ENCODE measurements around the gene SPRN. TPM values are rescaled to one million over a fixed set of nuclear protein-coding genes. Genes with fewer than 3 reads are reported as not detected.

SPRN gene
- total and polyA plus RNA-seq, 2 donors (not counting 1 experiment from before 2014, with no cell fraction given), result 0.33 to 1.2 TPM

DNA sequence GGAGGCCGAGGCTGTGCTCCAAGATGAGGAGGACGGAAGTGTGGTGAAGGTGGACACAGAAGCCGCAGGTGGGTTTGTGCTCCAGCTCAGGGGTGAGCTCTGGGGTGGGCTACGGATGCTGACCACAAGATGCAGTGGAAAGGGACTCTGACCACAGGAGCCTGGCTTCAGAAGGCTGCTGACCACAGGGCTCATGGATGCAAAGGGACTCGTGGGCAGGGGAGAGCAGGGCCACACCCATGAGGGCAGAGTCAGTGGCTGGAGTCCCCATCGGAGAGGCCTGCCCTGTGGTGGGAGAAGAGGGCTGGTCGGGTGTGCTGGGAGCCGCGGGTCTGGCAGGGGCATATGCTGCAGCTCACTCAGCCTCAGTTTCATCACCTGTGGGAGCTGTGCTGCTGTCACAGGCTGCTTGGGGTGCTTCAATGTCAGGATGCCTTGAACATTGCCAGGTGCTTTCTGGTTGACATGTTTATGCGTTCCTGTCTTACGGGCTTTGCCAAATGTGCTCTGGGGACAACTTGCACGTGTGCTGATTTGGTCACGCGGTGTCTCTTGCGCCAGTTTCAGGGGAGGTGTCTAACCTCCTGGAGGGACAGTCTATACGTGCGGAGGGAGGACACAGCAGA lies 43.0 kb upstream of the SPRN start:
- Histone ChIP-seq H3K9ac (ENCODE audit: insufficient read depth, low read length) (no peak overlapping the region), H3K27ac (ENCODE audit: insufficient read depth, low read length) (no peak overlapping the region), H3K4me2 (ENCODE audit: extremely low read depth, insufficient read depth, low read length) (no peak overlapping the region), H3K36me3 (ENCODE audit: control insufficient read depth, insufficient read depth, low read length) (no peaks in the 10 kb centered on the region), H3K4me3 (replicated peaks in 1 of 4; ENCODE audit: control extremely low read depth in 1 of 4, insufficient read depth in 1 of 4, low read depth in 3 of 4, low read length in 4 of 4) (no peak overlapping the region), H3K9me3 (ENCODE audit: control insufficient read depth, insufficient read depth, low read depth, low read length) (no peaks in the 10 kb centered on the region), H3K4me1 (ENCODE audit: control insufficient read depth, extremely low read depth, insufficient read depth, low read length) (no peaks in the 10 kb centered on the region), H2AFZ (ENCODE audit: low read length) (no peak overlapping the region), H4K20me1 (ENCODE audit: control insufficient read depth, extremely low read depth, insufficient read depth, low read length) (no peaks in the 10 kb centered on the region), H3K27me3 (ENCODE audit: control insufficient read depth, insufficient read depth, low read length) (no peaks in the 10 kb centered on the region), H3K79me2 (ENCODE audit: control insufficient read depth, insufficient read depth, low read length) (no peaks in the 10 kb centered on the region)
- TF ChIP-seq, protein P1, sequence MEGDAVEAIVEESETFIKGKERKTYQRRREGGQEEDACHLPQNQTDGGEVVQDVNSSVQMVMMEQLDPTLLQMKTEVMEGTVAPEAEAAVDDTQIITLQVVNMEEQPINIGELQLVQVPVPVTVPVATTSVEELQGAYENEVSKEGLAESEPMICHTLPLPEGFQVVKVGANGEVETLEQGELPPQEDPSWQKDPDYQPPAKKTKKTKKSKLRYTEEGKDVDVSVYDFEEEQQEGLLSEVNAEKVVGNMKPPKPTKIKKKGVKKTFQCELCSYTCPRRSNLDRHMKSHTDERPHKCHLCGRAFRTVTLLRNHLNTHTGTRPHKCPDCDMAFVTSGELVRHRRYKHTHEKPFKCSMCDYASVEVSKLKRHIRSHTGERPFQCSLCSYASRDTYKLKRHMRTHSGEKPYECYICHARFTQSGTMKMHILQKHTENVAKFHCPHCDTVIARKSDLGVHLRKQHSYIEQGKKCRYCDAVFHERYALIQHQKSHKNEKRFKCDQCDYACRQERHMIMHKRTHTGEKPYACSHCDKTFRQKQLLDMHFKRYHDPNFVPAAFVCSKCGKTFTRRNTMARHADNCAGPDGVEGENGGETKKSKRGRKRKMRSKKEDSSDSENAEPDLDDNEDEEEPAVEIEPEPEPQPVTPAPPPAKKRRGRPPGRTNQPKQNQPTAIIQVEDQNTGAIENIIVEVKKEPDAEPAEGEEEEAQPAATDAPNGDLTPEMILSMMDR (conservative IDR thresholded peaks at IDR 0.05 in 1 of 2, IDR thresholded peaks at IDR 0.05 in 1 of 2; ENCODE audit: low read depth in 1 of 2, low read length in 2 of 2), result no peak
- TF ChIP-seq EZH2 (IDR thresholded peaks at IDR 0.05; ENCODE audit: low read length, missing control alignments), result no peak
- DNase-seq (ENCODE audit: low read depth in 2 of 2), result no peak

DNA sequence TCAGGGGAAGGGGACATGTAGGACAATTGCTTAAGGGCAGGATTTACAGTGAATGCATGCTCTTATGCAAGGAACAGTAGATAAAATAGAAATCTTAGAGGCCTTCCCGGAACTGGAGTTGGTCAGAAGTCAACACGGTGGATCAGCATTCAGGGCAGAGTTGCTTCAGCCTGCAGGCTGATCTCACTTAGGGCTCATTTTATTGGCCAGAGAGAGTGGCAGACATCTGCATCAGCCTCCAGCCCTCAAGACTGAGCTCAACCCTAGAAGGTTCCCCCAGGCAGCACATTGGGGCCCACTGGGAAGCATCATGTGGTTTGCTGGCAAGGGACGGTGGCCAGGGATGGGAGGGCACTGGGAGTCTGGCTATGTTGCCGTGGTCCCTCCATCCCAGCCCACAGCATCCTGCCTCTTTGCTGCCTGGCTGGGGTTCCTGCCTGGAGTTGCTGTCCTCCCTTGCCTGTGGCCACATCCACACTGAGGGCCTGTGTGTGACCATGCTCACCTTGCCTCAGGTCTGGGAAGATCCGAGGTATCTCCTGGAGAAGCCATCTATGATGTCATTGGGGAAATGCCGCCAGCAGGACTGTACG lies 42.4 kb upstream of the SPRN start:
- H3K9ac ChIP-seq (ENCODE audit: insufficient read depth, low read length), result no peak overlapping the region
- H3K4me2 ChIP-seq (ENCODE audit: extremely low read depth, insufficient read depth, low read length), result no peak overlapping the region
- no peak for DNase-seq (ENCODE audit: low read depth in 2 of 2)
- H2AFZ ChIP-seq (ENCODE audit: low read length), result no peak overlapping the region
- no peaks in the 10 kb centered on the region for H3K4me1 ChIP-seq (ENCODE audit: control insufficient read depth, extremely low read depth, insufficient read depth, low read length)
- no peak for TF ChIP-seq EZH2 (IDR thresholded peaks at IDR 0.05; ENCODE audit: low read length, missing control alignments)
- TF ChIP-seq, protein P1 (conservative IDR thresholded peaks at IDR 0.05 in 1 of 2, IDR thresholded peaks at IDR 0.05 in 1 of 2; ENCODE audit: low read depth in 1 of 2, low read length in 2 of 2), result no peak
- H3K27me3 ChIP-seq (ENCODE audit: control insufficient read depth, insufficient read depth, low read length), result no peaks in the 10 kb centered on the region
- no peaks in the 10 kb centered on the region for H3K79me2 ChIP-seq (ENCODE audit: control insufficient read depth, insufficient read depth, low read length)
- no peaks in the 10 kb centered on the region for H3K36me3 ChIP-seq (ENCODE audit: control insufficient read depth, insufficient read depth, low read length)
- H3K27ac ChIP-seq (ENCODE audit: insufficient read depth, low read length), result no peak overlapping the region
- H4K20me1 ChIP-seq (ENCODE audit: control insufficient read depth, extremely low read depth, insufficient read depth, low read length), result no peaks in the 10 kb centered on the region
- no peak overlapping the region for H3K4me3 ChIP-seq (replicated peaks in 1 of 4; ENCODE audit: control extremely low read depth in 1 of 4, insufficient read depth in 1 of 4, low read depth in 3 of 4, low read length in 4 of 4)
- H3K9me3 ChIP-seq (ENCODE audit: control insufficient read depth, insufficient read depth, low read depth, low read length), result no peaks in the 10 kb centered on the region

DNA sequence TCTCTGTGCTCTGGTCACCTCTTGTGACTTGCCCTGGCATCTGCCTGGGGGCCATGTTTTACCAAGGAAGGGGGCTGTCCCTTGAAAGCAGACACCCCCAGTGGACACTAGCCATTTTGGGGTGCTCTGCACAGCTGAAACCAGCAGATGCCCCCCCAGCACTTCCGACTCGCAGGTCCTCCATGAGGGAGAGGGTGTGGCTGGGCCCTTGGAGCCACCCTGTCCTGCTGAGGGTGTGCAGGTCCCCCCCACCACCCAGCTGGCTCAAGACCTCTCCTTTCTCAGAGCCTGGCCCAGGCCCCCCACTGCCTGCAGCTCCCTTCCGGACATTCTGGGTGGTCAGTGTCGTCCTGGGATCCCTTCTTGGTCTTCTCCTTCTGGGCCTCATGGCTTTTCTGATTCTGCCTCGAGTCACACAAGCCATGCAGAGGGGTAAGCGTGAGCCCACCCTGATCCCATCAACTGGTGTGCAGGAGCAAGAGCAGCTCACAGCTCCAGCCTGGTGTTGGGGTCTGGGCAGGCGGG lies 41.6 kb upstream of the SPRN start:
- no peak overlapping the region for H3K9ac ChIP-seq (ENCODE audit: insufficient read depth, low read length)
- no peaks in the 10 kb centered on the region for H3K79me2 ChIP-seq (ENCODE audit: control insufficient read depth, insufficient read depth, low read length)
- no peak for DNase-seq (ENCODE audit: low read depth in 2 of 2)
- no peak overlapping the region for H2AFZ ChIP-seq (ENCODE audit: low read length)
- H3K4me3 ChIP-seq (replicated peaks in 1 of 4; ENCODE audit: control extremely low read depth in 1 of 4, insufficient read depth in 1 of 4, low read depth in 3 of 4, low read length in 4 of 4), result no peak overlapping the region
- no peaks in the 10 kb centered on the region for H3K9me3 ChIP-seq (ENCODE audit: control insufficient read depth, insufficient read depth, low read depth, low read length)
- TF ChIP-seq EZH2 (IDR thresholded peaks at IDR 0.05; ENCODE audit: low read length, missing control alignments), result no peak
- TF ChIP-seq, protein P1 (conservative IDR thresholded peaks at IDR 0.05 in 1 of 2, IDR thresholded peaks at IDR 0.05 in 1 of 2; ENCODE audit: low read depth in 1 of 2, low read length in 2 of 2), result no peak
- no peaks in the 10 kb centered on the region for H3K27me3 ChIP-seq (ENCODE audit: control insufficient read depth, insufficient read depth, low read length)
- H4K20me1 ChIP-seq (ENCODE audit: control insufficient read depth, extremely low read depth, insufficient read depth, low read length), result no peaks in the 10 kb centered on the region
- H3K36me3 ChIP-seq (ENCODE audit: control insufficient read depth, insufficient read depth, low read length), result no peaks in the 10 kb centered on the region
- H3K27ac ChIP-seq (ENCODE audit: insufficient read depth, low read length), result no peak overlapping the region
- no peak overlapping the region for H3K4me2 ChIP-seq (ENCODE audit: extremely low read depth, insufficient read depth, low read length)
- H3K4me1 ChIP-seq (ENCODE audit: control insufficient read depth, extremely low read depth, insufficient read depth, low read length), result no peaks in the 10 kb centered on the region
